Measurements from ENCODE around the gene SUN1. TPM values are rescaled to one million over a fixed set of nuclear protein-coding genes. Genes with fewer than 3 reads are reported as not detected.
"Not testable (repeated sequence)": the region's sequence is repeated elsewhere in the genome, so short reads cannot be mapped to it uniquely, and the experiment has no call there.

SUN1 gene
- total RNA-seq, 5 donors from 2014 or later (not counting 1 experiment from before 2014, with no cell fraction given): 90.8 to 299 (median 279) TPM

DNA sequence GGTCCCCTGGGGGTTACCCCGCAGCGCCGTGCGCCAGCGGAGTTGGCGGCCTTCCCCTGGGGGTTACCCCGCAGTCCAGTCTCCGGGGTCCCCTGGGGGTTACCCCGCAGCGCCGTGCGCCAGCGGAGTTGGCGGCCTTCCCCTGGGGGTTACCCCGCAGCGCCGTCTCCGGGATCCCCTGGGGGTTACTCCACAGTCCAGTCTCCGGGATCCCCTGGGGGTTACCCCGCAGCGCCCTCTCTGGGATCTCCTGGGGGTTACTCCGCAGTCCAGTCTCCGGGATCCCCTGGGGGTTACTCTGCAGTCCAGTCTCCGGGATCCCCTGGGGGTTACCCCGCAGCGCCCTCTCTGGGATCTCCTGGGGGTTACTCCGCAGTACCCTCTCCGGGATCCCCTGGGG is 15.5 kb downstream of the SUN1 start:
- CTCF ChIA-PET; H3K27ac ChIP-seq (ENCODE audit: low read length); H3K27me3 Mint-ChIP-seq; H3K9me3 Mint-ChIP-seq; H3K4me3 ChIP-seq (ENCODE audit: control insufficient read depth in 1 of 2, extremely low read depth in 1 of 2, low read length in 1 of 2); ATAC-seq (replicated peaks in 1 of 4); H3K9me3 ChIP-seq; H3K4me1 ChIP-seq (ENCODE audit: control insufficient read depth in 1 of 2, extremely low read depth in 1 of 2, insufficient read depth in 2 of 2, low read length in 2 of 2); H3K27ac Mint-ChIP-seq; H3K27me3 ChIP-seq (replicated peaks in 1 of 2; ENCODE audit: control insufficient read depth in 2 of 2, extremely low read depth in 1 of 2, insufficient read depth in 2 of 2, low read length in 1 of 2); H3K4me3 Mint-ChIP-seq; POLR2A ChIA-PET; H3K4me1 Mint-ChIP-seq; DNase-seq: not testable (repeated sequence)
- WGBS (ENCODE audit: insufficient coverage): 91% methylated on average over 19 of the region's 28 CpGs
- peaks cover 47% of the 10 kb centered on the region for H3K36me3 Mint-ChIP-seq
- H3K36me3 ChIP-seq (ENCODE audit: control insufficient read depth in 2 of 2, extremely low read depth in 1 of 2, insufficient read depth in 1 of 2, low read length in 1 of 2): peaks cover 20 to 56% of the 10 kb centered on the region in 2 donors

DNA sequence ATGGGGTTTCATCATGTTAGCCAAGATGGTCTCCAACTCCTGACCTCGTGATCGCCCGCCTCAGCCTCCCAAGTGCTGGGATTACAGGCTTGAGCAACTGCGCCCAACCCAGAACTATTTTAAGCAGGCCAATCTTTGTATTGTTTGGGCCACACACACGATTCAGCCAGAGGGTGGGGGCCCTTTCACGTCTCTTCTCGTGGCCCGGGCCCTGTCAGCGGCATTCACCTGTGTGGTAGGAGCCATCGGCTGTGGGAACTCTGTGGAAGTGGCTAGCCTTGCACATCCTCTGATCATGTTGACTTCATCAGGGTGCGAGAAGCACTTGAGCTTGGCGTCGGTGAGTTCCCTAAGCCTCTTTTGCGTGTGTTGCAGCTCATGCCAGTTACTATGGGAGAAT is 16.9 kb downstream of the SUN1 start:
- peaks cover 0 to 3% (median 0%) of the 10 kb centered on the region in 3 donors for H3K4me1 Mint-ChIP-seq
- ATAC-seq (replicated peaks in 1 of 4) (no peak), DNase-seq (no peak)
- H3K4me3 Mint-ChIP-seq: no peak overlapping the region
- ChIA-PET CTCF (no interaction called here), POLR2A (no interaction called here)
- no peak overlapping the region for H3K27ac Mint-ChIP-seq
- H3K4me3 ChIP-seq (ENCODE audit: control insufficient read depth in 1 of 2, extremely low read depth in 1 of 2, low read length in 1 of 2): no peak overlapping the region
- no peaks in the 10 kb centered on the region for H3K27me3 Mint-ChIP-seq
- WGBS (ENCODE audit: insufficient coverage): 92% methylated on average over 12 of the region's 14 CpGs
- H3K9me3 Mint-ChIP-seq: no peaks in the 10 kb centered on the region
- peaks cover 44% of the 10 kb centered on the region for H3K36me3 Mint-ChIP-seq
- peaks cover 23 to 57% of the 10 kb centered on the region in 2 donors for H3K36me3 ChIP-seq (ENCODE audit: control insufficient read depth in 2 of 2, extremely low read depth in 1 of 2, insufficient read depth in 1 of 2, low read length in 1 of 2)
- H3K27me3 ChIP-seq (replicated peaks in 1 of 2; ENCODE audit: control insufficient read depth in 2 of 2, extremely low read depth in 1 of 2, insufficient read depth in 2 of 2, low read length in 1 of 2): no peaks in the 10 kb centered on the region
- no peak overlapping the region for H3K27ac ChIP-seq (ENCODE audit: low read length)
- no peaks in the 10 kb centered on the region for H3K4me1 ChIP-seq (ENCODE audit: control insufficient read depth in 1 of 2, extremely low read depth in 1 of 2, insufficient read depth in 2 of 2, low read length in 2 of 2)
- H3K9me3 ChIP-seq: no peaks in the 10 kb centered on the region

DNA sequence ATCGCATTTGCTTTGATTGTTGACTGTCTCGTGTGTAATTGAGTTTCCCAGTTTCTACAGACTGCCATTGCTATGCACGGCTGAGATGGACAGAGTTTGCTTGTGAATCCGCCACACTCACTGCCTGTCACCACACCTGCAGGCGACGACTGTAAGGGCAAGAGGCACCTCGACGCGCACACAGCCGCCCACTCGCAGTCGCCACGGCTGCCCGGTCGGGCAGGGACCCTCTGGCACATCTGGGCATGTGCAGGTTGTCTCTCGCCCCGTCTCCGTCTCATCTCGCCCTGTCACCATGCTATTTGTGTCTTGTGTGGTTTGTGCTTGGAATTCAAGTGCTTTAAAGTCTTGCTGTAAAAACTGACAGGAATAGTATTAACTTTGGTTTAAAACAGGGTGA is 17.5 kb downstream of the SUN1 start:
- Mint-ChIP-seq H3K9me3 (no peaks in the 10 kb centered on the region), H3K4me3 (no peak overlapping the region), H3K27ac (no peak overlapping the region), H3K36me3 (peaks cover 47% of the 10 kb centered on the region), H3K27me3 (no peaks in the 10 kb centered on the region), H3K4me1 (peaks cover 0 to 3% (median 0%) of the 10 kb centered on the region in 3 donors)
- Histone ChIP-seq H3K9me3 (no peaks in the 10 kb centered on the region), H3K27me3 (replicated peaks in 1 of 2; ENCODE audit: control insufficient read depth in 2 of 2, extremely low read depth in 1 of 2, insufficient read depth in 2 of 2, low read length in 1 of 2) (no peaks in the 10 kb centered on the region), H3K4me3 (ENCODE audit: control insufficient read depth in 1 of 2, extremely low read depth in 1 of 2, low read length in 1 of 2) (no peak overlapping the region), H3K4me1 (ENCODE audit: control insufficient read depth in 1 of 2, extremely low read depth in 1 of 2, insufficient read depth in 2 of 2, low read length in 2 of 2) (no peaks in the 10 kb centered on the region), H3K27ac (ENCODE audit: low read length) (no peak overlapping the region), H3K36me3 (ENCODE audit: control insufficient read depth in 2 of 2, extremely low read depth in 1 of 2, insufficient read depth in 1 of 2, low read length in 1 of 2) (peaks cover 18 to 57% of the 10 kb centered on the region in 2 donors)
- DNase-seq: no peak
- CTCF ChIA-PET: no interaction called here
- POLR2A ChIA-PET: no interaction called here
- ATAC-seq (replicated peaks in 1 of 4): no peak
- whole genome bisulfite sequencing (ENCODE audit: insufficient coverage): 94% methylated on average over 19 of the region's 19 CpGs

DNA sequence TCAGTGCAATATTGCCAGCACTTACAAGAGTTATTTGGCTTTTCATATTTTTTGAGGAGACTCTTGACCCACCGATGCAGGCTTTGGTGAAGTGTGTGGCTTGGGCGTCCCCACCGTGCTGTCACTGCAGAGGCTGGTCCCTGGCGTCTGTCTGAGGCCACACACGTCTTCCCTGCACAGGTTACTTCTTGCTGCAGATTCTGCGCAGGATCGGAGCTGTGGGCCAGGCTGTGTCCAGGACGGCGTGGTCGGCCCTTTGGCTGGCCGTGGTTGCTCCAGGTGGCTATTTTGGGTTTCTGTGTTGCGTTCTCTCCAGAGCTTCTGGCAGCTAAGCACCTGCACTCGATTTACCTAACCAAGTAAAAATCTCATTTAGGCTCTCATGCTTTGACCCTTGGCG is 18.9 kb downstream of the SUN1 start:
- Mint-ChIP-seq H3K4me1 (peaks cover 0 to 3% (median 0%) of the 10 kb centered on the region in 3 donors), H3K36me3 (peaks cover 40% of the 10 kb centered on the region), H3K27me3 (no peaks in the 10 kb centered on the region), H3K4me3 (no peak overlapping the region), H3K27ac (no peak overlapping the region), H3K9me3 (no peaks in the 10 kb centered on the region)
- Histone ChIP-seq H3K4me3 (ENCODE audit: control insufficient read depth in 1 of 2, extremely low read depth in 1 of 2, low read length in 1 of 2) (no peak overlapping the region), H3K27me3 (replicated peaks in 1 of 2; ENCODE audit: control insufficient read depth in 2 of 2, extremely low read depth in 1 of 2, insufficient read depth in 2 of 2, low read length in 1 of 2) (no peaks in the 10 kb centered on the region), H3K9me3 (no peaks in the 10 kb centered on the region), H3K27ac (ENCODE audit: low read length) (no peak overlapping the region), H3K4me1 (ENCODE audit: control insufficient read depth in 1 of 2, extremely low read depth in 1 of 2, insufficient read depth in 2 of 2, low read length in 2 of 2) (no peaks in the 10 kb centered on the region), H3K36me3 (ENCODE audit: control insufficient read depth in 2 of 2, extremely low read depth in 1 of 2, insufficient read depth in 1 of 2, low read length in 1 of 2) (peaks cover 18 to 63% of the 10 kb centered on the region in 2 donors)
- DNase-seq (no peak), ATAC-seq (replicated peaks in 1 of 4) (no peak)
- WGBS (ENCODE audit: insufficient coverage): 91% methylated on average over 13 of the region's 14 CpGs
- ChIA-PET POLR2A (interaction anchor here in 1 of 2 donors (0.6 kb wide), 1 partner anchor 78 kb away, joined by 5 read pairs; no protein-coding TSS in a partner anchor), CTCF (no interaction called here)

DNA sequence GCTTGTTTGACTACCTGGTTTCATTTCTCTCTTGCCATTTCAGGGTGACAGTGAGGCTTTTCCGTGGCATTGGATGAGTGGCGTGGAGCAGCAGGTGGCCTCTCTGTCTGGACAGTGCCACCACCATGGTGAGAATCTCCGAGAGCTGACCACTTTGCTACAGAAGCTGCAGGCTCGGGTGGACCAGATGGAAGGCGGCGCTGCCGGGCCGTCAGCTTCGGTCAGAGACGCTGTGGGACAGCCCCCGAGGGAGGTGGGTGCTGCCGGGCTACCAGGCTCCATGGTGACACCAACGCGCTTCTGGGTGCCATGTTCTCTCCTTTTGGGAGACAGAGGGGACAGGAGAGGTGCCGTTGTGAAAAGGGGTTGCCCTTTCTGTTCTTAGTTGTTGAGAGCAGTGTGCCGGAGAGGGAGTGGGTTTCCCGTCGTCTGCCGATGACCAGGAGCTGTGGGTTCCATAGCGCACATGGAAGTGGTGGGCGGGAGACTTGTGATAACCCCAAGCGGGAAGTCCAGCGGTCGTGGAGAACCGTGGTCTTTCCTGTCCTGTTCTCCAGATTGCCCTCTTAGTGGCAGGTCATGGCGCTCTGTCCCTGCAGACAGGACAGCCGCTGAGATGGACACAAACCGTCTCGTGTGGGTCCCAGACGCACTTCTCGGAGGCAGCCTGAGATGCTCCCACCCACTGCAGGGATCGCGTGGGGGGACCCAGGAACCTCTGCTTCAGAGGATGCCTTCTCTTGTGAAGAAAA is 21.3 kb downstream of the SUN1 start:
- 89% methylated on average over 33 of the region's 33 CpGs for WGBS (ENCODE audit: insufficient coverage)
- no peak overlapping the region for H3K4me3 ChIP-seq (ENCODE audit: control insufficient read depth in 1 of 2, extremely low read depth in 1 of 2, low read length in 1 of 2)
- CTCF ChIA-PET: no interaction called here
- no peak overlapping the region for H3K27ac Mint-ChIP-seq
- ATAC-seq (replicated peaks in 1 of 4): no peak
- H3K27me3 Mint-ChIP-seq: no peaks in the 10 kb centered on the region
- H3K4me1 ChIP-seq (ENCODE audit: control insufficient read depth in 1 of 2, extremely low read depth in 1 of 2, insufficient read depth in 2 of 2, low read length in 2 of 2): no peaks in the 10 kb centered on the region
- DNase-seq: no peak
- H3K9me3 Mint-ChIP-seq: no peaks in the 10 kb centered on the region
- POLR2A ChIA-PET: no interaction called here
- H3K36me3 Mint-ChIP-seq: peaks cover 48% of the 10 kb centered on the region
- peaks cover 28 to 75% of the 10 kb centered on the region in 2 donors for H3K36me3 ChIP-seq (ENCODE audit: control insufficient read depth in 2 of 2, extremely low read depth in 1 of 2, insufficient read depth in 1 of 2, low read length in 1 of 2)
- H3K27me3 ChIP-seq (replicated peaks in 1 of 2; ENCODE audit: control insufficient read depth in 2 of 2, extremely low read depth in 1 of 2, insufficient read depth in 2 of 2, low read length in 1 of 2): no peaks in the 10 kb centered on the region
- no peak overlapping the region for H3K4me3 Mint-ChIP-seq
- no peaks in the 10 kb centered on the region for H3K9me3 ChIP-seq
- H3K4me1 Mint-ChIP-seq: peaks cover 0 to 3% (median 0%) of the 10 kb centered on the region in 3 donors
- no peak overlapping the region for H3K27ac ChIP-seq (ENCODE audit: low read length)

DNA sequence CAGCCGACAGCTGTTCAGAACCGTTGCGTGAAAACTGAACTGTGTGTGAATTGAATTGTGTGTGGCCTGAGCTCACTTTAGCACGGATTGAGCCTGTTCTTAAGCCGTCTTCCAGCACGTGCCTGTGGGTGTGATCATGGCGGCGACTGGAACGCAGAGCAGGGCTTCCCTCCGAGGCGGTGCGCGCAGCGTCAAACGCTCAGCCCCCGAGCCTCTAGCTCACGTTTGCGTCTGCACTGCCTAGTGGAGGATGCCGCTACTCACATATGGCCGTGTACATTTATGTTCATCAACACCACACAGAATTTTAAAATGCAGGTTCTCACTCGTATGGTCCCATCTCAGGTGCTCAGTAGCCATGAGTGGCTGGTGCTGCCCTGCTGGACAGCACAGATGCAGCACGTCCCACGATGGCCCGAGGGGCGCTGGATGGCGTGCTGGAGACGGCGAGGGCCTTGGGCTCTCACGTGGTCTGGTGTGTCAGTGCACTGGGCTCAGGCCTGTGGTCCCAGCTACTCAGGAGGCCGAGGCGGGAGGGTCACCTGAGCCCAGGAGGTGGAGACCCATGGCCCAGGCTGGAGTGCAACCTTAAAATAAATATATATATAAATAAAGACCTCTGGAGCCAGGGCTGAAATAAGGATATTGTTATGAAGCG is 22.0 kb downstream of the SUN1 start:
- no peak overlapping the region for H3K4me3 ChIP-seq (ENCODE audit: control insufficient read depth in 1 of 2, extremely low read depth in 1 of 2, low read length in 1 of 2)
- 94% methylated on average over 24 of the region's 32 CpGs for WGBS (ENCODE audit: insufficient coverage)
- POLR2A ChIA-PET: no interaction called here
- Mint-ChIP-seq H3K36me3 (peaks cover 46% of the 10 kb centered on the region), H3K4me1 (peaks cover 0 to 3% (median 0%) of the 10 kb centered on the region in 3 donors), H3K27ac (no peak overlapping the region), H3K4me3 (no peak overlapping the region), H3K27me3 (no peaks in the 10 kb centered on the region), H3K9me3 (no peaks in the 10 kb centered on the region)
- H3K4me1 ChIP-seq (ENCODE audit: control insufficient read depth in 1 of 2, extremely low read depth in 1 of 2, insufficient read depth in 2 of 2, low read length in 2 of 2): no peaks in the 10 kb centered on the region
- no peak overlapping the region for H3K27ac ChIP-seq (ENCODE audit: low read length)
- H3K9me3 ChIP-seq: no peaks in the 10 kb centered on the region
- H3K27me3 ChIP-seq (replicated peaks in 1 of 2; ENCODE audit: control insufficient read depth in 2 of 2, extremely low read depth in 1 of 2, insufficient read depth in 2 of 2, low read length in 1 of 2): no peaks in the 10 kb centered on the region
- DNase-seq (no peak), ATAC-seq (replicated peaks in 1 of 4) (no peak)
- peaks cover 28 to 75% of the 10 kb centered on the region in 2 donors for H3K36me3 ChIP-seq (ENCODE audit: control insufficient read depth in 2 of 2, extremely low read depth in 1 of 2, insufficient read depth in 1 of 2, low read length in 1 of 2)
- CTCF ChIA-PET: no interaction called here

Data from T-cell (primary cell).